Heart left ventricle (tissue), 13 donors: ENCODE results near the gene ALDOC.

ENCODE experiments used
- POLR2A ChIP-seq, 2 donors: fragments of 450-650 bp; IDR thresholded peaks; one replicate each; pipeline ENCODE4 v1.6.1; 2017; ENCODE audit warnings: antibody characterized with exemption in 2 of 2, mild to moderate bottlenecking in 2 of 2, moderate library complexity in 2 of 2
- TF ChIP-seq, protein P1 (sequence below), 12 donors: fragments of 200-600 bp; sonication (generic) in 4 of 12; IDR thresholded peaks; one replicate each; pipeline versions ENCODE4 v1.5.0 to v1.8.0; 2018 to 2022; ENCODE audit warnings: antibody characterized with exemption in 12 of 12, mild to moderate bottlenecking in 5 of 12
- donor health status: ischemic (EF 13 %, LVEDD 7.1; RV severe dilation, severe dysfunction).
- donor health status: DM: no; HTN: yes; CAD: no.
- donor health status: DM: no; HTN: no; CAD: no.
- donor health status: ischemic (EF 25% LVEDD 6.9; RV normal size, moderate dysfunction).
- donor health status: ischemic (EF 25% LVEDD 5.7; RV mildly dilated, moderate dysfunction).
- donor health status: ischemic (EF 35%, LVEDD 5.7; RV mildly dilated, moderate dysfunction).
- donor health status: nonischemic (EF 11% LVEDD 7.7; RV severe dilation, severe dysfunction).
- donor health status: DM: yes; HTN: yes; CAD: no.
- donor health status: PGD.
- donor health status: ischemic (EF 29% LVEDD 5.4; RV normal size, mild dysfunction).
- donor health status: nonischemic (EF 23%, LVEDD 6.1; RV moderate dilation, normal function).

DNA sequence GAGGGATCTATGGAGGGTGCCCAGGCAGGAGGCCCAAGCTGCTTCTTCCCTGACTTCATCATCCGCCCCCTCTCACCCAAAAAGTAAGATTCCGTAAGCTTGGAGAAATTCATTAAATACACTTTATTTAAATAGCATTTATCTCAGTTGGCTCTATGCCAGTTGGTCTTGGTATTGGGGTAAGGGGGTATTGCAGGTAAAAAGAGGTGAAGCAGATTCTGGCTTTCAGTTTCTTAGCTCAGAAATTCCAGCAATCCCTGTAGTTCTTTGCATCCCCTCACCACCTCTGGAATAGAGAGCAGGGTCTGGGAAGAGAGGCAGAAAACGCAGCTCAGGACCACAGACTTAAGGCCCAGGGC is 750 bp upstream of the ALDOC start:
- TF ChIP-seq, protein P1, sequence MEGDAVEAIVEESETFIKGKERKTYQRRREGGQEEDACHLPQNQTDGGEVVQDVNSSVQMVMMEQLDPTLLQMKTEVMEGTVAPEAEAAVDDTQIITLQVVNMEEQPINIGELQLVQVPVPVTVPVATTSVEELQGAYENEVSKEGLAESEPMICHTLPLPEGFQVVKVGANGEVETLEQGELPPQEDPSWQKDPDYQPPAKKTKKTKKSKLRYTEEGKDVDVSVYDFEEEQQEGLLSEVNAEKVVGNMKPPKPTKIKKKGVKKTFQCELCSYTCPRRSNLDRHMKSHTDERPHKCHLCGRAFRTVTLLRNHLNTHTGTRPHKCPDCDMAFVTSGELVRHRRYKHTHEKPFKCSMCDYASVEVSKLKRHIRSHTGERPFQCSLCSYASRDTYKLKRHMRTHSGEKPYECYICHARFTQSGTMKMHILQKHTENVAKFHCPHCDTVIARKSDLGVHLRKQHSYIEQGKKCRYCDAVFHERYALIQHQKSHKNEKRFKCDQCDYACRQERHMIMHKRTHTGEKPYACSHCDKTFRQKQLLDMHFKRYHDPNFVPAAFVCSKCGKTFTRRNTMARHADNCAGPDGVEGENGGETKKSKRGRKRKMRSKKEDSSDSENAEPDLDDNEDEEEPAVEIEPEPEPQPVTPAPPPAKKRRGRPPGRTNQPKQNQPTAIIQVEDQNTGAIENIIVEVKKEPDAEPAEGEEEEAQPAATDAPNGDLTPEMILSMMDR (IDR thresholded peaks at IDR 0.05): no peak
- no peak for TF ChIP-seq POLR2A (IDR thresholded peaks at IDR 0.05)
